ENCODE measurements around the gene PLCL2. TPM values are rescaled to one million over a fixed set of nuclear protein-coding genes. Genes with fewer than 3 reads are reported as not detected.

PLCL2 gene
- total and polyA plus RNA-seq, 10 of the 15 experiments (the other 5 are each of a cell fraction or from before 2014, with no cell fraction given): 7.5 to 37.3 (median 21.7) TPM

DNA sequence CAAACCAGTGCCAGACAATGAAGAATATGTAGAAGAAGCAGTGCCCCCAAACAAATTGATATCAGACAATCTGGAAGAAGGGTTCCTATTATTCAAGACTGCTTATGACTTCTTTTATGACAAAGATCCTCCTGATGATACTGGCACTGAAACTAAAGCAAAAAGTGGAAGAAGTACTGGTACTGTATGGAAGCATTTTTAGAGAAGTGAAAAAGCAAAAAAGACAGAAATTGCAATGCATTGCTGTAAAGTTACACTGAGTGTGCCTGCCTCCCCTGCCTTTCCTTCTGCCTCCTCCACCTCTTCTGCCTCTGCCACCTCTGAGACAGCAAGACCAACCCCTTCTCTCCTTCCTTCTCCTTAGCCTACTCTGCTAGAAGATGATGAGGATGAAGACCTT, 167.6 kb downstream of the PLCL2 start (continued):
- TF ChIP-seq, protein P1, sequence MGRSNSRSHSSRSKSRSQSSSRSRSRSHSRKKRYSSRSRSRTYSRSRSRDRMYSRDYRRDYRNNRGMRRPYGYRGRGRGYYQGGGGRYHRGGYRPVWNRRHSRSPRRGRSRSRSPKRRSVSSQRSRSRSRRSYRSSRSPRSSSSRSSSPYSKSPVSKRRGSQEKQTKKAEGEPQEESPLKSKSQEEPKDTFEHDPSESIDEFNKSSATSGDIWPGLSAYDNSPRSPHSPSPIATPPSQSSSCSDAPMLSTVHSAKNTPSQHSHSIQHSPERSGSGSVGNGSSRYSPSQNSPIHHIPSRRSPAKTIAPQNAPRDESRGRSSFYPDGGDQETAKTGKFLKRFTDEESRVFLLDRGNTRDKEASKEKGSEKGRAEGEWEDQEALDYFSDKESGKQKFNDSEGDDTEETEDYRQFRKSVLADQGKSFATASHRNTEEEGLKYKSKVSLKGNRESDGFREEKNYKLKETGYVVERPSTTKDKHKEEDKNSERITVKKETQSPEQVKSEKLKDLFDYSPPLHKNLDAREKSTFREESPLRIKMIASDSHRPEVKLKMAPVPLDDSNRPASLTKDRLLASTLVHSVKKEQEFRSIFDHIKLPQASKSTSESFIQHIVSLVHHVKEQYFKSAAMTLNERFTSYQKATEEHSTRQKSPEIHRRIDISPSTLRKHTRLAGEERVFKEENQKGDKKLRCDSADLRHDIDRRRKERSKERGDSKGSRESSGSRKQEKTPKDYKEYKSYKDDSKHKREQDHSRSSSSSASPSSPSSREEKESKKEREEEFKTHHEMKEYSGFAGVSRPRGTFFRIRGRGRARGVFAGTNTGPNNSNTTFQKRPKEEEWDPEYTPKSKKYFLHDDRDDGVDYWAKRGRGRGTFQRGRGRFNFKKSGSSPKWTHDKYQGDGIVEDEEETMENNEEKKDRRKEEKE (IDR thresholded peaks at IDR 0.05): no peak
- no peak for TF ChIP-seq MEF2A (IDR thresholded peaks at IDR 0.05; ENCODE audit: insufficient read depth, low read depth, low read length)
- TF ChIP-seq RAD51 (IDR thresholded peaks at IDR 0.05): no peak
- TF ChIP-seq HDAC2 (IDR thresholded peaks at IDR 0.05): no peak
- TF ChIP-seq, protein P2, sequence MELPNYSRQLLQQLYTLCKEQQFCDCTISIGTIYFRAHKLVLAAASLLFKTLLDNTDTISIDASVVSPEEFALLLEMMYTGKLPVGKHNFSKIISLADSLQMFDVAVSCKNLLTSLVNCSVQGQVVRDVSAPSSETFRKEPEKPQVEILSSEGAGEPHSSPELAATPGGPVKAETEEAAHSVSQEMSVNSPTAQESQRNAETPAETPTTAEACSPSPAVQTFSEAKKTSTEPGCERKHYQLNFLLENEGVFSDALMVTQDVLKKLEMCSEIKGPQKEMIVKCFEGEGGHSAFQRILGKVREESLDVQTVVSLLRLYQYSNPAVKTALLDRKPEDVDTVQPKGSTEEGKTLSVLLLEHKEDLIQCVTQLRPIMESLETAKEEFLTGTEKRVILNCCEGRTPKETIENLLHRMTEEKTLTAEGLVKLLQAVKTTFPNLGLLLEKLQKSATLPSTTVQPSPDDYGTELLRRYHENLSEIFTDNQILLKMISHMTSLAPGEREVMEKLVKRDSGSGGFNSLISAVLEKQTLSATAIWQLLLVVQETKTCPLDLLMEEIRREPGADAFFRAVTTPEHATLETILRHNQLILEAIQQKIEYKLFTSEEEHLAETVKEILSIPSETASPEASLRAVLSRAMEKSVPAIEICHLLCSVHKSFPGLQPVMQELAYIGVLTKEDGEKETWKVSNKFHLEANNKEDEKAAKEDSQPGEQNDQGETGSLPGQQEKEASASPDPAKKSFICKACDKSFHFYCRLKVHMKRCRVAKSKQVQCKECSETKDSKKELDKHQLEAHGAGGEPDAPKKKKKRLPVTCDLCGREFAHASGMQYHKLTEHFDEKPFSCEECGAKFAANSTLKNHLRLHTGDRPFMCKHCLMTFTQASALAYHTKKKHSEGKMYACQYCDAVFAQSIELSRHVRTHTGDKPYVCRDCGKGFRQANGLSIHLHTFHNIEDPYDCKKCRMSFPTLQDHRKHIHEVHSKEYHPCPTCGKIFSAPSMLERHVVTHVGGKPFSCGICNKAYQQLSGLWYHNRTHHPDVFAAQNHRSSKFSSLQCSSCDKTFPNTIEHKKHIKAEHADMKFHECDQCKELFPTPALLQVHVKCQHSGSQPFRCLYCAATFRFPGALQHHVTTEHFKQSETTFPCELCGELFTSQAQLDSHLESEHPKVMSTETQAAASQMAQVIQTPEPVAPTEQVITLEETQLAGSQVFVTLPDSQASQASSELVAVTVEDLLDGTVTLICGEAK (IDR thresholded peaks at IDR 0.05; ENCODE audit: borderline replicate concordance): no peak
- TF ChIP-seq MLLT1 (IDR thresholded peaks at IDR 0.05): no peak
- no peak for TF ChIP-seq KAT2A (conservative IDR thresholded peaks at IDR 0.05; ENCODE audit: control insufficient read depth, low read depth, low read length)
- TF ChIP-seq ZNF24 (IDR thresholded peaks at IDR 0.05): peak; percentile 87
- no peak for TF ChIP-seq SP1 (IDR thresholded peaks at IDR 0.05; ENCODE audit: low read depth, low read length)
- TF ChIP-seq CHD2 (IDR thresholded peaks at IDR 0.05; ENCODE audit: borderline replicate concordance, low read depth, low read length): no peak
- no peak for TF ChIP-seq SREBF2 (IDR thresholded peaks at IDR 0.05; ENCODE audit: low read length)
- peak; percentile 13; the same call in 1 of the 2 replicates for TF ChIP-seq ZNF384 (IDR thresholded peaks at IDR 0.05; ENCODE audit: borderline replicate concordance, low read depth, low read length)
- TF ChIP-seq, protein P3, sequence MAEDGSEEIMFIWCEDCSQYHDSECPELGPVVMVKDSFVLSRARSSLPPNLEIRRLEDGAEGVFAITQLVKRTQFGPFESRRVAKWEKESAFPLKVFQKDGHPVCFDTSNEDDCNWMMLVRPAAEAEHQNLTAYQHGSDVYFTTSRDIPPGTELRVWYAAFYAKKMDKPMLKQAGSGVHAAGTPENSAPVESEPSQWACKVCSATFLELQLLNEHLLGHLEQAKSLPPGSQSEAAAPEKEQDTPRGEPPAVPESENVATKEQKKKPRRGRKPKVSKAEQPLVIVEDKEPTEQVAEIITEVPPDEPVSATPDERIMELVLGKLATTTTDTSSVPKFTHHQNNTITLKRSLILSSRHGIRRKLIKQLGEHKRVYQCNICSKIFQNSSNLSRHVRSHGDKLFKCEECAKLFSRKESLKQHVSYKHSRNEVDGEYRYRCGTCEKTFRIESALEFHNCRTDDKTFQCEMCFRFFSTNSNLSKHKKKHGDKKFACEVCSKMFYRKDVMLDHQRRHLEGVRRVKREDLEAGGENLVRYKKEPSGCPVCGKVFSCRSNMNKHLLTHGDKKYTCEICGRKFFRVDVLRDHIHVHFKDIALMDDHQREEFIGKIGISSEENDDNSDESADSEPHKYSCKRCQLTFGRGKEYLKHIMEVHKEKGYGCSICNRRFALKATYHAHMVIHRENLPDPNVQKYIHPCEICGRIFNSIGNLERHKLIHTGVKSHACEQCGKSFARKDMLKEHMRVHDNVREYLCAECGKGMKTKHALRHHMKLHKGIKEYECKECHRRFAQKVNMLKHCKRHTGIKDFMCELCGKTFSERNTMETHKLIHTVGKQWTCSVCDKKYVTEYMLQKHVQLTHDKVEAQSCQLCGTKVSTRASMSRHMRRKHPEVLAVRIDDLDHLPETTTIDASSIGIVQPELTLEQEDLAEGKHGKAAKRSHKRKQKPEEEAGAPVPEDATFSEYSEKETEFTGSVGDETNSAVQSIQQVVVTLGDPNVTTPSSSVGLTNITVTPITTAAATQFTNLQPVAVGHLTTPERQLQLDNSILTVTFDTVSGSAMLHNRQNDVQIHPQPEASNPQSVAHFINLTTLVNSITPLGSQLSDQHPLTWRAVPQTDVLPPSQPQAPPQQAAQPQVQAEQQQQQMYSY (CRISPR knock-in tag; IDR thresholded peaks at IDR 0.05): no peak
- no peak for TF ChIP-seq NR2F1 (conservative IDR thresholded peaks at IDR 0.05)
- TF ChIP-seq, protein P4, sequence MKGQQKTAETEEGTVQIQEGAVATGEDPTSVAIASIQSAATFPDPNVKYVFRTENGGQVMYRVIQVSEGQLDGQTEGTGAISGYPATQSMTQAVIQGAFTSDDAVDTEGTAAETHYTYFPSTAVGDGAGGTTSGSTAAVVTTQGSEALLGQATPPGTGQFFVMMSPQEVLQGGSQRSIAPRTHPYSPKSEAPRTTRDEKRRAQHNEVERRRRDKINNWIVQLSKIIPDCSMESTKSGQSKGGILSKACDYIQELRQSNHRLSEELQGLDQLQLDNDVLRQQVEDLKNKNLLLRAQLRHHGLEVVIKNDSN (IDR thresholded peaks at IDR 0.05; ENCODE audit: borderline replicate concordance, extremely low read length, insufficient read depth, low read depth, low read length): no peak
- no peak for TF ChIP-seq CREB1 (IDR thresholded peaks at IDR 0.05; ENCODE audit: low read depth)
- no peak for TF ChIP-seq HDGF (IDR thresholded peaks at IDR 0.05)
- no peak for TF ChIP-seq RELA (IDR thresholded peaks at IDR 0.05; ENCODE audit: borderline replicate concordance, partially characterized antibody)
- no peak for TF ChIP-seq ZSCAN29 (IDR thresholded peaks at IDR 0.05)

Data from GM12878 (cell line).